Kidney capillary endothelial cell (primary cell): Measurements from ENCODE around the gene CENPL.
A peak's percentile ranks its signal among the peaks of the same experiment; 100 is the strongest.
"Not testable (repeated sequence)": the region's sequence is repeated elsewhere in the genome, so short reads cannot be mapped to it uniquely, and the experiment has no call there.

ENCODE experiments used
- DNase-seq: peaks from one replicate; pipeline ENCODE4 v3.0.0-alpha.2; 2018; ENCODE audit warnings: low spot score

The CENPL gene

GRCh38 chr1:173857363-173857917 is 32.8 kb upstream of the CENPL start:
- no peak for DNase-seq

- no peak for DNase-seq
Measured at GRCh38 chr1:173856903-173857302, 32.2 kb upstream of the CENPL start.

- DNase-seq, result no peak
Measured at GRCh38 chr1:173856014-173856413, 31.3 kb upstream of the CENPL start.

GRCh38 chr1:173853074-173853473 is 28.4 kb upstream of the CENPL start:
- DNase-seq, result peak; percentile 82

GRCh38 chr1:173852105-173852504 is 27.4 kb upstream of the CENPL start:
- no peak for DNase-seq

- no peak for DNase-seq
Measured at GRCh38 chr1:173832748-173833147, 8.1 kb upstream of the CENPL start.

- no peak for DNase-seq
Measured at GRCh38 chr1:173827611-173828010, 2.9 kb upstream of the CENPL start.

GRCh38 chr1:173823781-173824314 is 835 bp downstream of the CENPL start:
- peak; percentile 7 for DNase-seq

- DNase-seq, result no peak
Measured at GRCh38 chr1:173821680-173822079, 3.0 kb downstream of the CENPL start.

GRCh38 chr1:173818459-173818858 is 6.2 kb downstream of the CENPL start:
- no peak for DNase-seq

GRCh38 chr1:173813654-173814053 is 11.0 kb downstream of the CENPL start:
- DNase-seq, result not testable (repeated sequence)

GRCh38 chr1:173802961-173803360 is 21.7 kb downstream of the CENPL start:
- DNase-seq, result no peak

GRCh38 chr1:173799995-173800394 is 24.7 kb downstream of the CENPL start:
- not testable (repeated sequence) for DNase-seq

GRCh38 chr1:173798078-173798477 is 26.6 kb downstream of the CENPL start:
- DNase-seq, result no peak

- DNase-seq, result no peak
Measured at GRCh38 chr1:173789841-173790240, 34.8 kb downstream of the CENPL start.

GRCh38 chr1:173784997-173785396 is 39.7 kb downstream of the CENPL start:
- no peak for DNase-seq

- DNase-seq, result no peak
Measured at GRCh38 chr1:173779936-173780335, 44.7 kb downstream of the CENPL start.

GRCh38 chr1:173775578-173776226 is 49.0 kb downstream of the CENPL start:
- DNase-seq, result no peak

- DNase-seq, result no peak
Measured at GRCh38 chr1:173771560-173771959, 53.1 kb downstream of the CENPL start.

GRCh38 chr1:173770330-173770729 is 54.4 kb downstream of the CENPL start:
- not testable (repeated sequence) for DNase-seq

- DNase-seq, result no peak
Measured at GRCh38 chr1:173768827-173769226, 55.9 kb downstream of the CENPL start.

GRCh38 chr1:173768206-173768605 is 56.5 kb downstream of the CENPL start:
- no peak for DNase-seq

GRCh38 chr1:173764331-173764730 is 60.4 kb downstream of the CENPL start:
- not testable (repeated sequence) for DNase-seq

GRCh38 chr1:173758980-173759379 is 65.7 kb downstream of the CENPL start:
- DNase-seq, result no peak
